ENCODE results near the gene RIMBP2.

GRCh38 chr12:130436741-130437501 lies 279.2 kb downstream of the RIMBP2 start:
- no peak for TF ChIP-seq CTCF (IDR thresholded peaks at IDR 0.05; ENCODE audit: low read depth, low read length)
- no peak for TF ChIP-seq EZH2phosphoT487 (IDR thresholded peaks at IDR 0.05; ENCODE audit: low read depth)

All from OCI-LY3 (cell line).